ENCODE measurements around the gene BST2. TPM values are rescaled to one million over a fixed set of nuclear protein-coding genes. Genes with fewer than 3 reads are reported as not detected.

The BST2 gene
- total and polyA plus RNA-seq, 9 of the 15 experiments (the other 6 are each of a cell fraction or from before 2014, with no cell fraction given) = 11.2 to 232 (median 151) TPM

DNA sequence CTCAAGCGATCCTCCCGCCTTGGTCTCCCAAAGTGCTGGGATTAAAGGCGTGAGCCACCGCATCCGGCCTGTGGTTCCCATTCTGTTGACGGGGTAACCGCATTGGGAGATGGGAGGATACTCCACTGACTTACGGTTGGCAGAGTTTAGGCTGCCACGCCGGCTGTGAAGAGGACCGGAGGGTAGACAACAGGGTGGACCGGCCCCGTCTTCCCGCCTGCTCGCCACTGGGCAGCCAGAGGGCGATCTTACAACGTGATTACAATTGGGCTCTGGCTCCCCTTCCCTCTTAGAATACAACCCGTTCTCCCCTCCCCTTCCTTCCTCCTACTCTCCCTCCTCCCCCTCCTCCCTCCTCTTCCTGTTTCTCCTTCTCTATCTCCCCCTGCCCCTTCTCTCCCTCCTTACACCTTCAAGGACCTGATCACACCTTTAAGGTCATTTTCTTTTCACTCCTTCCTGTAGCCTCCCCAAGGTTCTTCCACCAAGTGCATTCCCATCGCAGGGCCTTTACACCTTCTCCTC lies 10.5 kb downstream of the BST2 start (continued):
- TF ChIP-seq, protein P1, sequence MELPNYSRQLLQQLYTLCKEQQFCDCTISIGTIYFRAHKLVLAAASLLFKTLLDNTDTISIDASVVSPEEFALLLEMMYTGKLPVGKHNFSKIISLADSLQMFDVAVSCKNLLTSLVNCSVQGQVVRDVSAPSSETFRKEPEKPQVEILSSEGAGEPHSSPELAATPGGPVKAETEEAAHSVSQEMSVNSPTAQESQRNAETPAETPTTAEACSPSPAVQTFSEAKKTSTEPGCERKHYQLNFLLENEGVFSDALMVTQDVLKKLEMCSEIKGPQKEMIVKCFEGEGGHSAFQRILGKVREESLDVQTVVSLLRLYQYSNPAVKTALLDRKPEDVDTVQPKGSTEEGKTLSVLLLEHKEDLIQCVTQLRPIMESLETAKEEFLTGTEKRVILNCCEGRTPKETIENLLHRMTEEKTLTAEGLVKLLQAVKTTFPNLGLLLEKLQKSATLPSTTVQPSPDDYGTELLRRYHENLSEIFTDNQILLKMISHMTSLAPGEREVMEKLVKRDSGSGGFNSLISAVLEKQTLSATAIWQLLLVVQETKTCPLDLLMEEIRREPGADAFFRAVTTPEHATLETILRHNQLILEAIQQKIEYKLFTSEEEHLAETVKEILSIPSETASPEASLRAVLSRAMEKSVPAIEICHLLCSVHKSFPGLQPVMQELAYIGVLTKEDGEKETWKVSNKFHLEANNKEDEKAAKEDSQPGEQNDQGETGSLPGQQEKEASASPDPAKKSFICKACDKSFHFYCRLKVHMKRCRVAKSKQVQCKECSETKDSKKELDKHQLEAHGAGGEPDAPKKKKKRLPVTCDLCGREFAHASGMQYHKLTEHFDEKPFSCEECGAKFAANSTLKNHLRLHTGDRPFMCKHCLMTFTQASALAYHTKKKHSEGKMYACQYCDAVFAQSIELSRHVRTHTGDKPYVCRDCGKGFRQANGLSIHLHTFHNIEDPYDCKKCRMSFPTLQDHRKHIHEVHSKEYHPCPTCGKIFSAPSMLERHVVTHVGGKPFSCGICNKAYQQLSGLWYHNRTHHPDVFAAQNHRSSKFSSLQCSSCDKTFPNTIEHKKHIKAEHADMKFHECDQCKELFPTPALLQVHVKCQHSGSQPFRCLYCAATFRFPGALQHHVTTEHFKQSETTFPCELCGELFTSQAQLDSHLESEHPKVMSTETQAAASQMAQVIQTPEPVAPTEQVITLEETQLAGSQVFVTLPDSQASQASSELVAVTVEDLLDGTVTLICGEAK (IDR thresholded peaks at IDR 0.05) = peak; percentile 75
- TF ChIP-seq, protein P1 (CRISPR knock-in tag; IDR thresholded peaks at IDR 0.05) = no peak
- TF ChIP-seq CEBPG (CRISPR knock-in tag; IDR thresholded peaks at IDR 0.05) (no peak), CEBPG (tag; conservative IDR thresholded peaks at IDR 0.05 in 1 of 2, IDR thresholded peaks at IDR 0.05 in 1 of 2) (no peak), KLF13 (tag; IDR thresholded peaks at IDR 0.05; ENCODE audit: borderline replicate concordance, low read depth) (no peak), TBP (optimal IDR thresholded peaks at IDR 0.05; ENCODE audit: low read depth, low read length) (no peak), ZNF431 (CRISPR knock-in tag; IDR thresholded peaks at IDR 0.05) (no peak), TCF7L2 (IDR thresholded peaks at IDR 0.05; ENCODE audit: low read depth, low read length) (no peak), CBFA2T3 (IDR thresholded peaks at IDR 0.05) (no peak), KDM2B (CRISPR knock-in tag; IDR thresholded peaks at IDR 0.05) (no peak), RBM14 (IDR thresholded peaks at IDR 0.05; ENCODE audit: borderline replicate concordance, insufficient read depth, low read depth, low read length) (no peak), FOXJ3 (CRISPR knock-in tag; IDR thresholded peaks at IDR 0.05) (no peak), ZNF76 (CRISPR knock-in tag; IDR thresholded peaks at IDR 0.05; ENCODE audit: borderline replicate concordance) (no peak), ZNF695 (CRISPR knock-in tag; IDR thresholded peaks at IDR 0.05) (no peak), ATF7 (IDR thresholded peaks at IDR 0.05) (0 out of 2 replicates have a peak, but pooled peaks have one; percentile 43), KLF10 (CRISPR knock-in tag; IDR thresholded peaks at IDR 0.05) (no peak), ETV6 (IDR thresholded peaks at IDR 0.05; ENCODE audit: borderline replicate concordance in 1 of 2, low read depth in 2 of 2, low read length in 1 of 2) (no peak), ETV6 (CRISPR knock-in tag; IDR thresholded peaks at IDR 0.05; ENCODE audit: borderline replicate concordance) (no peak), RFX1 (IDR thresholded peaks at IDR 0.05) (no peak), BMI1 (IDR thresholded peaks at IDR 0.05; ENCODE audit: low read length) (no peak)
- TF ChIP-seq, protein P2, sequence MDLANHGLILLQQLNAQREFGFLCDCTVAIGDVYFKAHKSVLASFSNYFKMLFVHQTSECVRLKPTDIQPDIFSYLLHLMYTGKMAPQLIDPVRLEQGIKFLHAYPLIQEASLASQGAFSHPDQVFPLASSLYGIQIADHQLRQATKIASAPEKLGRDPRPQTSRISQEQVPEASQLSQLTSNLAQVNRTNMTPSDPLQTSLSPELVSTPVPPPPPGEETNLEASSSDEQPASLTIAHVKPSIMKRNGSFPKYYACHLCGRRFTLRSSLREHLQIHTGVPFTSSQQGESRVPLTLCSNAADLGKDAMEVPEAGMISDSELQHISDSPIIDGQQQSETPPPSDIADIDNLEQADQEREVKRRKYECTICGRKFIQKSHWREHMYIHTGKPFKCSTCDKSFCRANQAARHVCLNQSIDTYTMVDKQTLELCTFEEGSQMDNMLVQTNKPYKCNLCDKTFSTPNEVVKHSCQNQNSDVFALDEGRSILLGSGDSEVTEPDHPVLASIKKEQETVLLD (IDR thresholded peaks at IDR 0.05) = peak; percentile 81; the same call in 1 of the 2 replicates
